ENCODE results near the gene PTCD3. TPM values are rescaled to one million over a fixed set of nuclear protein-coding genes. Genes with fewer than 3 reads are reported as not detected.

PTCD3 gene
- total RNA-seq, 2 donors from 2014 or later: 34.3 to 85.6 TPM

GRCh38 chr2:86078774-86079545 is 27.1 kb upstream of the PTCD3 start:
- H3K9me3 ChIP-seq: no peaks in the 10 kb centered on the region
- no peaks in the 10 kb centered on the region for H3K27me3 ChIP-seq
- DNase-seq (peak; percentile 50 to 64 (median 56)), ATAC-seq (no peak)
- TF ChIP-seq POLR2A (IDR thresholded peaks at IDR 0.05): no peak
- TF ChIP-seq, protein P1, sequence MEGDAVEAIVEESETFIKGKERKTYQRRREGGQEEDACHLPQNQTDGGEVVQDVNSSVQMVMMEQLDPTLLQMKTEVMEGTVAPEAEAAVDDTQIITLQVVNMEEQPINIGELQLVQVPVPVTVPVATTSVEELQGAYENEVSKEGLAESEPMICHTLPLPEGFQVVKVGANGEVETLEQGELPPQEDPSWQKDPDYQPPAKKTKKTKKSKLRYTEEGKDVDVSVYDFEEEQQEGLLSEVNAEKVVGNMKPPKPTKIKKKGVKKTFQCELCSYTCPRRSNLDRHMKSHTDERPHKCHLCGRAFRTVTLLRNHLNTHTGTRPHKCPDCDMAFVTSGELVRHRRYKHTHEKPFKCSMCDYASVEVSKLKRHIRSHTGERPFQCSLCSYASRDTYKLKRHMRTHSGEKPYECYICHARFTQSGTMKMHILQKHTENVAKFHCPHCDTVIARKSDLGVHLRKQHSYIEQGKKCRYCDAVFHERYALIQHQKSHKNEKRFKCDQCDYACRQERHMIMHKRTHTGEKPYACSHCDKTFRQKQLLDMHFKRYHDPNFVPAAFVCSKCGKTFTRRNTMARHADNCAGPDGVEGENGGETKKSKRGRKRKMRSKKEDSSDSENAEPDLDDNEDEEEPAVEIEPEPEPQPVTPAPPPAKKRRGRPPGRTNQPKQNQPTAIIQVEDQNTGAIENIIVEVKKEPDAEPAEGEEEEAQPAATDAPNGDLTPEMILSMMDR (IDR thresholded peaks at IDR 0.05): peak; percentile 24 to 78 (median 73)
- no peak overlapping the region for H3K27ac ChIP-seq
- H3K4me3 ChIP-seq: no peak overlapping the region
- no peaks in the 10 kb centered on the region for H3K4me1 ChIP-seq
- H3K36me3 ChIP-seq (replicated peaks in 1 of 2; ENCODE audit: insufficient read depth in 1 of 2, low read depth in 2 of 2): peaks cover 0 to 13% of the 10 kb centered on the region in 2 donors
- intact Hi-C loops (cut with DNase I): loop anchor here (10.0 kb wide), 1 partner anchor 194 kb away; the partner anchor contains the start of gene ST3GAL5
- 40 to 41% methylated on average over 7 of the region's 7 CpGs for WGBS, 2 donors

DNA sequence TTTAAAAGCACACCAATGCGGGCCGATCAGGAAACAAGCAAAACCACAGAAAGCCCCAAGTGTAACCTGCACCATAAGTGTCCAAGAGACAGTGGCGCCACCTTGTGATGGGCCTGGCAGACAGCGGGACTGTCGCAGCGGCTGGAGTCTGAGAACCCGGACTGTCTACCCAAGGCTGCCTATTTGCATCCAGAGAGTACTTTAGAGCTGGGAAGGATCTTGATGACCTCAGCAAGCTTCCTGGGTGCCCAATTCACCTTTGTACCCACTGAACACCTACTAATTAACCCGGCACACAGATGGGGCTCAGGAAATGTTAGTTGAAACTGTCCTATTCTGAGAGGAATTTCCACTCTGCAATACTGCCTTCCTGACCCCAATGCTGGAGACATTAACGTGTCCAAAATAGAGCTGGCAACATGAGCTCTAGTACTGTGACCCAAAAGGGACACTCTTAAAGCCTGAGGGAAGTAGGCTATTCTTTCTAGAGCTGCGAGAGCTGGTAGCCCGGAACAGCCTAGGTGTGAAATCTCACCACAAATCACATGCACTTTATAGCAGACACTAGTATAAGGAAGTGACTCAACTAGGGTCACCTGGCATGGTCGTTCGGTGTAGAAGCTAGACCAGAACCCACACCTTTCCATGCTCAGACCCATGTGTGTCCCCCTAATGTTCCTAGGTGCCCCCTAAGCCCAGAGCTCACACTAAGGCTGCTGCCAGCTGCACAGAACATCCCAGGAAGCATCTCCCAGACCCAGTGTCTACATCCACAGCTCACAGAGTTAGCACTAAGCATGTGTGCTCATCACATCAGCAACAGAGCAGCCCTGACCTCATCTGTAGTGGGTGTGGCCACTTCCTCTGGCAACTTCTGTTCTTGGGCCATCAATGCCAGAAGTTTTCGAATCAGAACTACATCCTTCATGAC is 25.8 kb upstream of the PTCD3 start:
- intact Hi-C loops (cut with DNase I): loop anchor here (2.0 to 10.0 kb wide), 3 partner anchors 195 to 355 kb away; partner anchors contain the start of gene ST3GAL5
- no peaks in the 10 kb centered on the region for H3K4me1 ChIP-seq
- 21 to 37% methylated on average over 9 to 14 of the region's 14 CpGs for WGBS, 2 donors
- H3K27me3 ChIP-seq: no peaks in the 10 kb centered on the region
- DNase-seq (peak; percentile 84 to 91 (median 86)), ATAC-seq (peak; percentile 81)
- TF ChIP-seq, protein P1 (IDR thresholded peaks at IDR 0.05): peak; percentile 58 to 86 (median 76)
- no peak for TF ChIP-seq POLR2A (IDR thresholded peaks at IDR 0.05)
- H3K9me3 ChIP-seq: no peaks in the 10 kb centered on the region
- H3K27ac ChIP-seq: no peak overlapping the region
- no peak overlapping the region for H3K4me3 ChIP-seq
- H3K36me3 ChIP-seq (replicated peaks in 1 of 2; ENCODE audit: insufficient read depth in 1 of 2, low read depth in 2 of 2): peaks cover 0 to 9% of the 10 kb centered on the region in 2 donors

GRCh38 chr2:86081724-86082123 is 24.3 kb upstream of the PTCD3 start:
- peaks cover 3 to 12% of the 10 kb centered on the region in 2 donors for H3K36me3 ChIP-seq (replicated peaks in 1 of 2; ENCODE audit: insufficient read depth in 1 of 2, low read depth in 2 of 2)
- no peak overlapping the region for H3K4me3 ChIP-seq
- ATAC-seq: no peak
- H3K27me3 ChIP-seq: no peaks in the 10 kb centered on the region
- H3K4me1 ChIP-seq: no peaks in the 10 kb centered on the region
- no peaks in the 10 kb centered on the region for H3K9me3 ChIP-seq
- TF ChIP-seq, protein P1 (IDR thresholded peaks at IDR 0.05): no peak
- no peak for TF ChIP-seq POLR2A (IDR thresholded peaks at IDR 0.05)
- H3K27ac ChIP-seq: no peak overlapping the region
- intact Hi-C loops (cut with DNase I): loop anchor here (2.0 to 10.0 kb wide), 2 partner anchors 253 to 357 kb away; no protein-coding TSS in a partner anchor
- WGBS, 2 donors: 93% methylated on average over 4 of the region's 4 CpGs
- DNase-seq: no peak

DNA sequence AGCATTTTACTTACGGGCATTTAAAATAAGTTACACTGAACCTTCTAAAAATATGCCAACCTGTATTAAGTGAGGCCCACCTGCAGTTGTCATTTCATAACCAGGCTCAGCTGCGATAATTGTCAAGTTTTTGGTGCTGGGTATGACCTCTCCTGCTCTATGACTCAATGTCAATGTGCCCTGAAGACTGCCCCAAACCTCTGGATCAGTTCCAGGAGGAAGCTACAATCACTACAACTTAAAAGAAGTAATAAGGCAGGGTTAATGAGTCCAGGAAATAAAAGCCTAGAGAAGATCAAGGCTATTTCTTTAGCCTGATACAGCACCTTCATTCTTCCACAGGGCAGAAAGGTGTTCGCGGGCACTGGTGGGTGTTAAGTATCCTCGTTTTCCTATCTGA is 23.3 kb upstream of the PTCD3 start:
- intact Hi-C loops (cut with DNase I): loop anchor here (10.0 kb wide), 1 partner anchor 358 kb away; no protein-coding TSS in a partner anchor

More for the DNA sequence above, 23.3 kb upstream of the PTCD3 start:
- ATAC-seq: no peak
- no peak for DNase-seq
- 86 to 88% methylated on average over 5 of the region's 5 CpGs for WGBS, 2 donors
- no peak overlapping the region for H3K4me3 ChIP-seq
- no peak overlapping the region for H3K27ac ChIP-seq
- H3K9me3 ChIP-seq: no peaks in the 10 kb centered on the region
- no peaks in the 10 kb centered on the region for H3K27me3 ChIP-seq
- H3K4me1 ChIP-seq: no peaks in the 10 kb centered on the region
- H3K36me3 ChIP-seq (replicated peaks in 1 of 2; ENCODE audit: insufficient read depth in 1 of 2, low read depth in 2 of 2): peaks cover 4 to 9% of the 10 kb centered on the region in 2 donors
- no peak for TF ChIP-seq POLR2A (IDR thresholded peaks at IDR 0.05)
- TF ChIP-seq, protein P1 (IDR thresholded peaks at IDR 0.05): no peak
